NCI-H2227 treated with DMSO at 0.1 percent for 48 hours (cell line): Measurements from ENCODE around the gene THSD7A.

Experiments
- DNase-seq: peaks from one replicate; lab custom pipeline; 2025; lab: John Stamatoyannopoulos, UW

Gene THSD7A

GRCh38 chr7:11517853-11518252, 314.1 kb downstream of the THSD7A start:
- no peak for DNase-seq

GRCh38 chr7:11516328-11516727, 315.7 kb downstream of the THSD7A start:
- DNase-seq: no peak

GRCh38 chr7:11513460-11513859, 318.5 kb downstream of the THSD7A start:
- no peak for DNase-seq

GRCh38 chr7:11507929-11508328, 324.1 kb downstream of the THSD7A start:
- DNase-seq: no peak

- no peak for DNase-seq
Observed at GRCh38 chr7:11506417-11506816, 325.6 kb downstream of the THSD7A start.

- no peak for DNase-seq
Observed at GRCh38 chr7:11505471-11505985, 326.5 kb downstream of the THSD7A start.

GRCh38 chr7:11492307-11492706, 339.7 kb downstream of the THSD7A start:
- DNase-seq: no peak

- DNase-seq: no peak
Observed at GRCh38 chr7:11491811-11492210, 340.2 kb downstream of the THSD7A start.

GRCh38 chr7:11489280-11489679, 342.7 kb downstream of the THSD7A start:
- no peak for DNase-seq

GRCh38 chr7:11486271-11486670, 345.7 kb downstream of the THSD7A start:
- no peak for DNase-seq

GRCh38 chr7:11485636-11486035, 346.4 kb downstream of the THSD7A start:
- DNase-seq: no peak

GRCh38 chr7:11480143-11480542, 351.9 kb downstream of the THSD7A start:
- no peak for DNase-seq

GRCh38 chr7:11478882-11479281, 353.1 kb downstream of the THSD7A start:
- no peak for DNase-seq

GRCh38 chr7:11478426-11478825, 353.6 kb downstream of the THSD7A start:
- no peak for DNase-seq

GRCh38 chr7:11474902-11475585, 357.0 kb downstream of the THSD7A start:
- peak; percentile 45 for DNase-seq

GRCh38 chr7:11473807-11474424, 358.1 kb downstream of the THSD7A start:
- DNase-seq: peak; percentile 93

GRCh38 chr7:11473220-11473619, 358.8 kb downstream of the THSD7A start:
- DNase-seq: no peak

GRCh38 chr7:11472646-11473045, 359.4 kb downstream of the THSD7A start:
- DNase-seq: no peak

GRCh38 chr7:11471255-11471654, 360.7 kb downstream of the THSD7A start:
- no peak for DNase-seq

- no peak for DNase-seq
Observed at GRCh38 chr7:11469028-11469745, 362.8 kb downstream of the THSD7A start.

GRCh38 chr7:11466517-11467105, 365.4 kb downstream of the THSD7A start:
- DNase-seq: no peak

- DNase-seq: no peak
Observed at GRCh38 chr7:11464624-11465023, 367.4 kb downstream of the THSD7A start.

GRCh38 chr7:11461946-11462345, 370.1 kb downstream of the THSD7A start:
- DNase-seq: no peak
